Endodermal cell (in vitro differentiated cells): ENCODE results near the gene MPPE1. TPM values are rescaled to one million over a fixed set of nuclear protein-coding genes. Genes with fewer than 3 reads are reported as not detected.
A peak's percentile ranks its signal among the peaks of the same experiment; 100 is the strongest.
"Not testable (repeated sequence)": the region's sequence is repeated elsewhere in the genome, so short reads cannot be mapped to it uniquely, and the experiment has no call there.

Experiments used
- DNase-seq: peaks from one replicate; pipeline ENCODE4 v3.0.0-alpha.2; 2017
- H3K27ac ChIP-seq: 2 replicates; pipeline ENCODE4 v1.5.1; 2013; ENCODE audit warnings: mild to moderate bottlenecking, low read depth, low read length, moderate library complexity
- H3K27me3 ChIP-seq: 2 replicates; pipeline ENCODE4 v1.6.1; 2013; ENCODE audit warnings: mild to moderate bottlenecking, low read length, moderate library complexity; ENCODE audit not compliant: insufficient read depth, control insufficient read depth, poor library complexity, severe bottlenecking
- H3K36me3 ChIP-seq: 2 replicates; pipeline ENCODE4 v1.7.0; 2013; ENCODE audit warnings: mild to moderate bottlenecking, low read length, moderate library complexity; ENCODE audit not compliant: control insufficient read depth, insufficient read depth
- H3K4me1 ChIP-seq: one replicate; pipeline ENCODE4 v1.7.0; 2013; ENCODE audit warnings: low read length; ENCODE audit not compliant: control insufficient read depth, insufficient read depth
- H3K4me3 ChIP-seq: 2 replicates; pipeline ENCODE4 v1.5.1; 2013; ENCODE audit warnings: mild to moderate bottlenecking, low read length, moderate library complexity
- H3K9ac ChIP-seq: 2 replicates; pipeline ENCODE4 v1.6.1; 2013; ENCODE audit warnings: mild to moderate bottlenecking, low read length, moderate library complexity; ENCODE audit not compliant: poor library complexity, severe bottlenecking; ENCODE audit errors: extremely low read depth
- H3K9me3 ChIP-seq: 2 replicates; pipeline ENCODE4 v1.6.1; 2013; ENCODE audit warnings: mild to moderate bottlenecking, low read length, moderate library complexity; ENCODE audit not compliant: control insufficient read depth
- H3K27ac Mint-ChIP-seq: 2 replicates; pipeline ENCODE4 v1.8.0; 2020; ENCODE audit warnings: mixed read lengths
- H3K27me3 Mint-ChIP-seq: 2 replicates; pipeline ENCODE4 v1.8.0; 2021; ENCODE audit warnings: mild to moderate bottlenecking, mixed read lengths; ENCODE audit not compliant: insufficient read depth
- H3K36me3 Mint-ChIP-seq: 2 replicates; pipeline ENCODE4 v1.8.0; 2020; ENCODE audit warnings: low read depth, mixed read lengths
- H3K4me1 Mint-ChIP-seq: 2 replicates; pipeline ENCODE4 v1.8.0; 2020; ENCODE audit warnings: mixed read lengths
- H3K4me3 Mint-ChIP-seq: 2 replicates; pipeline ENCODE4 v1.8.0; 2020; ENCODE audit warnings: mild to moderate bottlenecking, moderate library complexity, mixed read lengths
- H3K9me3 Mint-ChIP-seq: 2 replicates; pipeline ENCODE4 v1.8.0; 2020; ENCODE audit warnings: mild to moderate bottlenecking, mixed read lengths
- WGBS, 2 experiments: methylation state at CpG; one replicate each; pipeline versions ENCODE4 v1.1.5 to v1.1.7; 2013; ENCODE audit warnings: missing lambda C conversion rate in 2 of 2, mixed read lengths in 1 of 2; ENCODE audit not compliant: insufficient coverage in 1 of 2, insufficient read length in 1 of 2; 5-methylcytosine and 5-hydroxymethylcytosine counted together
- total RNA-seq, 2 donors: library from RNA; stranded (reverse); fragmentation: NEBNext Ultra II Directional in 1 of 2; extraction: Animal tissue kit (Norgen Biotek cat#: 25700) in 1 of 2; gene quantifications; 2 replicates in 1 of 2; 3 replicates in 1 of 2; pipeline ENCODE4 v1.2.1, GENCODE V29; 2021
- TF ChIP-seq, protein P1 (sequence below): fragments of 200-600 bp; sonication (generic); conservative IDR thresholded peaks from 2 replicates; pipeline ENCODE4 v1.5.0; 2021; ENCODE audit warnings: antibody characterized with exemption, mild to moderate bottlenecking

MPPE1 gene
- total RNA-seq, 2 donors from 2014 or later: 27.3 to 33.5 TPM

DNA sequence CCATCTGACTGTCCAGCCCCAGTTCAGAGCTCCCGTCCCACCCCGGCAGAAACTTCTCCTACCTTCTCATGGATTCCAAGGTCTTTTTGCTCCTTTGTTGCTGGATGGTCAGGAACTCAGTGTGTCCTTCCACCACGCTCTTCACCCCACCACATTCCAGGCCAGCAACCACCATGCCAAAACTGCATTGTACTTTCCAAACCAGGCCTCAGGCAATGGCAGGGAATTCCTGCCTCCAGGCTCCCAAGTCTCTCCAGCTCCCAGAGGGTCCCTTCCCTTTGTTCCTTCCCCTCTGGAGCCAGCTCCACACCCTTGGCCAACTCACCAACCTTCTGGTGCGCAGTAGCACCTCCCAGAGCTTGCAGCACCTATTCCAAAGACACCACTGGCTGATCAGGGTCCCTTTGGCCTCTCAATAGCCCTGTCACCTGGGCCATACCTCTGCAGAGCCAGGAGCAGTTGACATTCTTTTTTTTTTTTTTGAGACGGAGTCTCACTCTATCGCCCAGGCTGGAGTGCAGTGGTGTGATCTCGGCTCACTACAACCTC is 48.8 kb downstream of the MPPE1 start:
- H3K36me3 ChIP-seq: no peaks in the 10 kb centered on the region
- H3K4me1 Mint-ChIP-seq: peaks cover 12% of the 10 kb centered on the region
- peaks cover 9% of the 10 kb centered on the region for H3K36me3 Mint-ChIP-seq
- H3K27ac Mint-ChIP-seq: peak overlapping the region; percentile 20
- H3K4me1 ChIP-seq: no peaks in the 10 kb centered on the region
- TF ChIP-seq, protein P1, sequence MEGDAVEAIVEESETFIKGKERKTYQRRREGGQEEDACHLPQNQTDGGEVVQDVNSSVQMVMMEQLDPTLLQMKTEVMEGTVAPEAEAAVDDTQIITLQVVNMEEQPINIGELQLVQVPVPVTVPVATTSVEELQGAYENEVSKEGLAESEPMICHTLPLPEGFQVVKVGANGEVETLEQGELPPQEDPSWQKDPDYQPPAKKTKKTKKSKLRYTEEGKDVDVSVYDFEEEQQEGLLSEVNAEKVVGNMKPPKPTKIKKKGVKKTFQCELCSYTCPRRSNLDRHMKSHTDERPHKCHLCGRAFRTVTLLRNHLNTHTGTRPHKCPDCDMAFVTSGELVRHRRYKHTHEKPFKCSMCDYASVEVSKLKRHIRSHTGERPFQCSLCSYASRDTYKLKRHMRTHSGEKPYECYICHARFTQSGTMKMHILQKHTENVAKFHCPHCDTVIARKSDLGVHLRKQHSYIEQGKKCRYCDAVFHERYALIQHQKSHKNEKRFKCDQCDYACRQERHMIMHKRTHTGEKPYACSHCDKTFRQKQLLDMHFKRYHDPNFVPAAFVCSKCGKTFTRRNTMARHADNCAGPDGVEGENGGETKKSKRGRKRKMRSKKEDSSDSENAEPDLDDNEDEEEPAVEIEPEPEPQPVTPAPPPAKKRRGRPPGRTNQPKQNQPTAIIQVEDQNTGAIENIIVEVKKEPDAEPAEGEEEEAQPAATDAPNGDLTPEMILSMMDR: no peak
- peak; percentile 43 for DNase-seq
- H3K27me3 ChIP-seq: no peaks in the 10 kb centered on the region
- no peaks in the 10 kb centered on the region for H3K9me3 Mint-ChIP-seq
- no peaks in the 10 kb centered on the region for H3K9me3 ChIP-seq
- H3K4me3 Mint-ChIP-seq: no peak overlapping the region
- H3K4me3 ChIP-seq: no peak overlapping the region
- H3K9ac ChIP-seq: no peak overlapping the region
- H3K27ac ChIP-seq: no peak overlapping the region
- H3K27me3 Mint-ChIP-seq: no peaks in the 10 kb centered on the region
- 89 to 91% methylated on average over 4 to 7 of the region's 7 CpGs for WGBS, 2 experiments

DNA sequence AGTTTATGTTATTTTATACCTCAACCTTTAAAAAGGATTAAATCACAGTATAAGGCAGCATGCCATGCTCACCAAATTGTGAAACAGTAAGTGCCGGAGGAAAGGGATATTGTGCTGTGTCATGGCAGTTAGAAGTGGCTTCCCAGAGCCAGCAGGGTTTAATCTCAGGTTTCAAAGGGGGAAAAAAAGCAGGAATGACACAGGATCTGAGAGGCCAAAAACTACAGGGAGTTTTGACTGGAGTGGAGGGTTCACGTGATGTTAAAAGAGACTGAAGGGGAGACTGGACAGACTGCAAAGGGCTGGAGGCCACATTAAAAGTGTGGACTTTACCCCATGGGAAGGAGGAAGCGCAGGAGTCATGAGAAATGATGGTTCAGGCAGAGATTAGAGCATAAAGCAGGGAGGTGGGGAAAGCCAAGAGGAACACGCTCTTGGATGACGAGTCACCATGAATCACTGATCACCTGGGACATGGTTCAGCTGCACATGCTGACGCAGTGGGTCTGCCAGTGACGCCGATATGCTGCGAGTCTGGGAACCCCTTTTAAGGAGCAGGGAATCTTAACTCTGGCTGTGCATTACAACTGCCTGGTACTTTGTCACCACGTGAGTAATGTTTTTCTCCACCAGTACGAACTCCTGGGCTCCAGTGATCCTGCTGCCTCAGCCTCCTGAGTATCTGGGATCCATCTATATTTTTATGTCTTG is 50.8 kb downstream of the MPPE1 start:
- no peaks in the 10 kb centered on the region for H3K27me3 Mint-ChIP-seq
- peak overlapping the region; percentile 14 for H3K9ac ChIP-seq
- no peaks in the 10 kb centered on the region for H3K36me3 ChIP-seq
- peaks cover 9% of the 10 kb centered on the region for H3K36me3 Mint-ChIP-seq
- H3K4me1 Mint-ChIP-seq: peaks cover 13% of the 10 kb centered on the region
- TF ChIP-seq, protein P1: no peak
- H3K4me3 ChIP-seq: no peak overlapping the region
- H3K27ac Mint-ChIP-seq: peak overlapping the region; percentile 96
- peak overlapping the region; percentile 82 for H3K27ac ChIP-seq
- no peaks in the 10 kb centered on the region for H3K27me3 ChIP-seq
- H3K4me1 ChIP-seq: no peaks in the 10 kb centered on the region
- H3K9me3 ChIP-seq: no peaks in the 10 kb centered on the region
- no peak overlapping the region for H3K4me3 Mint-ChIP-seq
- 51 to 79% methylated on average over 10 to 11 of the region's 11 CpGs for WGBS, 2 experiments
- no peaks in the 10 kb centered on the region for H3K9me3 Mint-ChIP-seq
- DNase-seq: peak; percentile 72

DNA sequence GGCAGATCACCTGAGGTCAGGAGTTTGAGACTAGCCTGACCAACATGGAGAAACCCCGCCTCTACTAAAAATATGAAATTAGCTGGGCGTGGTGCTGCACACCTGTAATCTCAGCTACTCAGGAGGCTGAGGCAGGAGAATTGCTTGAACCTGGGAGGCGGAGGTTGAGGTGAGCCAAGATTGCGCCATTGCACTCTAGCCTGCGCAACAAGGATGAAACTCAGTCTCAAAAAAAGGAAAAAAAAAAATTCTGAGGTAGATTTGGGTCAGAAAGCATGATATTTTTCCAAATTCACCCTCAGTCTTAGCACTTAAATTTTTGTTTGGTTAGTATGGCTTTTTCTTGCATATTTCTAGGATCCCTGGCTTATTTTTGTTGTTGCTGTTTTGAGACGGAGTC is 53.6 kb downstream of the MPPE1 start:
- H3K4me1 ChIP-seq, H3K36me3 Mint-ChIP-seq, H3K27me3 Mint-ChIP-seq, H3K27me3 ChIP-seq, H3K36me3 ChIP-seq, H3K4me3 Mint-ChIP-seq, H3K4me3 ChIP-seq, H3K9me3 ChIP-seq, H3K9me3 Mint-ChIP-seq, H3K9ac ChIP-seq, H3K27ac ChIP-seq: not testable (repeated sequence)
- peak; percentile 16 for DNase-seq
- peaks cover 27% of the 10 kb centered on the region for H3K4me1 Mint-ChIP-seq
- 96 to 98% methylated on average over 6 of the region's 6 CpGs for WGBS, 2 experiments
- peak overlapping the region; percentile 42 for H3K27ac Mint-ChIP-seq
